HTERT RPE-1 (cell line): ENCODE measurements around the gene HOXB8.

Source experiments
- in situ Hi-C: fragments of 300-500 bp; cut with MboI; formaldehyde crosslinking; loops from 4 replicates; pipeline ENCODE4 v1.14.3; 2020; ENCODE audit warnings: low sequenced_read_pairs

The HOXB8 gene

DNA sequence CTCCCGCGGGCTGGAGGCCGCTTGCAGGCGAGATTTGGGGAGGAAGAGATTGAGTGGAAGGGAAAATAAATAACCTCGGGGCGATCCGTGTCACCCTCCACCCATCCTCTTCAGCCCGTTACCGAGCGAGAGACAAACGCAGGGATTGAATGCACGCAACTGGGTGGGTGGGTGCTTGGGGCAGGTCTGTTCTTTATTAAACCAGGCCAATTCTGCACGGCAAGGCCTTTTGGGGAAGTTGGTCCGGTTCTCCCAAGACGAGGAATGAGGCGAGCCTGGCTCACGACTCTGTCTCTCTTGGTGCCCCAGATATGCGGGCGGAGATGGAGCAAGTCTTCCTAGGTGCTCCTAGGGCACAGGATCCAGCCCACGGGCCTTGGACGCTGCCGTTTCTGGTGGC is 3.9 kb downstream of the HOXB8 start:
- in situ Hi-C loops, result no loop called here

DNA sequence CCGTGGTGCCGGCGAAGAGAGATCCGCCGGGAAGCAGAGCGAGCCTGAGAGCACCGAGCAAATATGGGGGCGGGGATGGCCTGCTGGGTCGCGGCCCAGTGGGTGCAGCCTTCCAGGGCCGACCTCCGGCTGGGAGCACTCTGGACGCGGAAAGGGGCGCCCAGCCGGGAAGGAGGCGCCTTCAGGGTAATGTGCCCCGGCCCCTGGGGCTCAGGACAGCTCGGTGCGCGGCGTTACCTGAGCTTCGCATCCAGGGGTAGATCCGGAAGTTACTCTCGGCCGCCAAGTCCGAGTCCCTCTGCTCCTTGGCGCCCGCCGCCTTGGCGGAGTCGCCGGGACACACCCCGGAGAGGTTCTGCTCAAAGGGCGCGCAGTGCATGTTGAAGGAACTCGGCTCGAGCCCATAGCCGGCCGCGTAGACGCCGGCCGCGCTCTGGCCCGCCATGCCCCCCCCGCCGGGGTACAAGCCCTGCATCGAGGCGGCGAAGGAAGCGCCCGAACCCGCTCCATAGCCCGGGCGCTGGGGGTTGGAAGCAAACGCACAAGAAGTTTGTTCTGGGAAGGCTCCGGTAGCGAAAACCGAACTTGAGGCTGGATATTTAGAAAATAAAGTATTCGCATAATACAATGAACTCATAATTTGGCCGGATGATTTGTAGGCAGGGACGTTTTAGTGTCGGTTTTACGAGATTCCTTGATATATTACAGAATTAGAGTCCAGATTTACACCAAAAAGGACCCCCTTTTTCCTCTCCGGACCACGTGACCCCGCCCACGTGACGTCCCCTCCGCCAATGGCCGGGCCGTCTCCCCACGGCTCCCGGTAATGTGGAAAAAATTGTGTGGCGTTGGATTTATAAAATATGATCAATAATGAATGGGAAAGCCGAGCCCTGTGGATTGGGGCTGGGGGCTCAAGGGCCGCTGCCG is 4.5 kb downstream of the HOXB8 start, which contains the start of gene HOXB7:
Gene HOXB7 (minus strand): TSS at position 736 of the 930 bp plus-strand sequence. CDS start 99 bp downstream, at position 637.
- in situ Hi-C loops, result no loop called here

DNA sequence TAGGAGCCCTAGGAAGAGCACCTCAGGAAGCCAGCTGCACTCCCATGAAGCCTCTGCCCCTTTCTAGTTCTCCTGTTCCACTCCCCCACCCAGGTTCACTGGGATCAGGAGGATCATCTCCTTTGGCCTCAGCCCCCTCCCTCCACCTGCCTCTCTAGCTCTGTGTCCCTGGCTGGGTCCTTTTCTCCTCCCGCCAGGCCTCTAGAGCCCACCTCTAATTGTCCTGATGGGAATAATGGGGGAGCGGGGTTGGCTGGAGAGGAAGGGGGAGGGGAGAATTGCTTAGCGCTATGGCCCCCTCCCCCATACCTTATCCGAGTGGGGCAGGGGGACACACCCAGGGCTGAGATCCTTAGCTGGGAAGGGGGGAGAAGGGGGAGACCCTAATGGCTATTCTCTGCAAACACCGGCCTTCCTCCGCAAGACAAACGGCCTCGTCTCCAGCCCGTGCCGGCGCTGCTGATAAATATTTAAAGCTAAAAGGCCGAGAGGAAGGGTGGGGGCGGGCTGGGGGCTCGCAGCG is 5.3 kb downstream of the HOXB8 start:
- in situ Hi-C loops, result no loop called here

DNA sequence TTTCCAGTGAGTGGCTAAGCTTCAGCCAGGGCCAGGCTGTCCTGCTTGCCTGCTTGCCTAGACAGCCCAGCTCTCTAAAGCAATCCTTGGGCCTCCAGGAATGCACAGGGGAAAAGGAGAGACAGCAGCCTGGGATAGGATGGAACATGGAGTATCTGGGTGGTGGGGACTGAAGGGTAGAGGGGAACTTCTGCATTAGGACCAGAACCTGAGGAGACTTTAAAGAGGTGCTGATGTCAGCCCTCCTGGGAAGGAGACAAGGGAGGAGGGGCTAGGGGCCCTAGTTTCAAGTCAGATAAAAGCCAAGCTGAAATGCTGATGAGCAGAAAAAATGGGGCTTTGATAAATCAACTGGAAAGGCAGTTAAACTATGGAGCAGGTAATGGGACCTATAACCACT is 6.1 kb downstream of the HOXB8 start:
- in situ Hi-C loops, result no loop called here

DNA sequence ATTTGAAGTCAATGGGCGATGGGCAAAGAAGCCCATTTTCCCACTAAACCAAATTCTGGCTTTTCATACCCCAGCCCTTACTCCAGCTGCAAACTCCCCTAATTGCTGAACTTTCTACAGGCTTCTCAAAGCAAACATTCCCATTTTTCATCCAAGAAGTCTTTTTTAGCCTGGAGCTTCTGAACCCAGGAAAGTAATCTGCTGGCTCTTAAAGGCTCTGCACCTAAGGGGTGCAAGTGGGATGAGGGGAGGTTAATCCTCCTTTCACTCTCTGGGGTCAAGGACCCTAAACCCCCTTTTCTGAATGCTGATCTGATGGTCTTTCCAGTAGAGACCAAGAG is 6.6 kb downstream of the HOXB8 start:
- in situ Hi-C loops, result no loop called here

DNA sequence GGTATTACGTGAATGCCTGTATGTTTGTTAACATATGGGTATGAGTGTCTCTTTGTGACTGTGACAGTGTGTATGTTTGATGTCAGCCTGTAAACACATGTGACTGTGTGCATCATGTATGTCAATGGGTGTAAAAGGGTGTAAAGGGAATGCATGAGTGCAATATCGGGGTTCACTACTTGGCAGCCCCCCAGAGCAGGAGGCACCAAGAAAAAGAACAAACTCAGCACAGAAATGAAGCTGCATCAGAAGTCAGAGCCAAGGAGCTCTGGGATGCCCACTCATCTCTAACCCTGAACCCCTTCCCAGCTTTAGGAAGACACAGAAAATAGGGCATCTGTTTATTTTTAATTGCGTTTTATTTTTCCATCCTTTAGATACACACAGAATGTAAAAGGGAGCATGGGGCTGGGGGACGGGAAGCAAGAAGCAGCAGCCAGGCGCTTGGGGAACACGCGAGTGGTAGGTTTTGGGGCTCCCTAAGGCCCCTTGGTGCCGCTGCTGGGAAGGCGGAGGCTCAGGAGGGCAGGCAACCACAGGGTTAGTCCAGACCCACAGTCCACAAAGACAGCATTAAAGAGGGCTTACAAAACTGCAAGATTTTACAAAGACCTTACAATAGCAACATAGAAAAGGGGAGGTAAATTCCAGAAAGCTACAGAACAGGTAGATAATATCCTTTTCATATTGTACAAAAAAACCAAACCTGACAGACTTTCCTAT is 8.0 kb downstream of the HOXB8 start:
- in situ Hi-C loops, result no loop called here

DNA sequence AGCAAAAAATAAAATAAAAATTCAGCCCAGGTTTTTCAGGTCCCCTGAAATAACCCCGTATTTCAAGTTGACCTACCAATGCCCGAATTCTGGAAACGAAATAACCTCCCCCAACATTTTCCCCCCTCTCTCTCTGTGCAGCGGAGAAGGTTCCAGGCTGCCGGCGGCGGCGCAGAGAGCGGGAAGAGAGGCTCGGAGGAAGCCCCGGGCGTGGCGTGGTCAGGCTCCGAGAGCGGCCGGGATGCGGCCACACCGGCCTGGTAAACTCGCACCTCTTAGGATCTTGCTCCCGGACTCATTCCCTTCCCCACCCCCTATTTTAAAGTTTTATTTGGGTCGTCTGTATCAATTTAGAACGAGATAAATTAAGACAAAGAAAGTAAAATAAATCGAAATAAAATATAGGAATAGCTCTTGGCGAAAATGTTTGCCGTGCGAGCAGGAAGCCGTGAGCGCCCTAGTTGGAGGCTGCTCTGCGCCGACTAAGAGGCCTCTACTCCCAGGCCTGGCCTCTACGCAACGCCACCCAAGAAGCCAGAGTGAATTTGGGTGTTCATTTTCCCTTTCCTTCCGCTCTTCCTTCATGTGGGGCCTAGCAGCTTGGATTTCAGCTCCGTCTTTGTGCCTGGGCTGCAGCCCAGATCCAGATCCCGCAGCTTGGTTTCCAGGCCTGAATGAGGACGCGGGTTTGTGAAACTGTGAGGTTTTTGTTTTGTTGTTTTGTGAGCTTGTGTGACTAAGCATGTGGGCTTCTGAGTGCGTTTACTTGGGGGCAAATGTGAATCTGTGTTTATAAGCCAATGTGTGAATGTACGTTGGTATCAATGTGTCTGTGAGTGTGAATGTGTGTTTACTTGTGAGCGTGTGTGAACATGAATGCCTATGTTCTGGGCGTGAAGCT is 8.9 kb downstream of the HOXB8 start:
- in situ Hi-C loops, result no loop called here

DNA sequence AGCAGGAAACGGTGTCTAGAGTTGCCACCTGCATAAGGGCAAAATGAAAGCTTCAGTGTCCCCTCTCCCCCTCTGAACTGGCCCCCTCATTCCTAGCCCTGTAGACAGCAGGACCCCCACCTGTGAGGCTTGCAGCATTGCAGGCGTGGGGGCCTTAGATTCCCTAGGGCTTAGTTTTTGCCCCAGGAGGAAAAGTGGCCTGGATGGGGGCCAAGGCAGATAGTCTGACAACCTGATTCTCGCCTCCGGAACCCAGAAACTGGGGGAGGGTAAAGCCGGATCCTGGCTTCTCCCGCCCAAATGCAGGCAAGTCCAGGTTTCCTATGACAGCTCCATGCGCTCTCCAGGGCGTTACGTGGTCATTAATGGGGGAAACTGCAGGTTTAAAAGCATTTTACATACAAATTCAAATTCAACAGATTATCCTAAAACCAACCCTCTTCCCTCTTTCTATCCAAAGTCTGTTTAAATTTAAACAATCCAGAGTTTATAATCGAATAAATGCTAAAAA is 9.6 kb downstream of the HOXB8 start:
- in situ Hi-C loops, result no loop called here

DNA sequence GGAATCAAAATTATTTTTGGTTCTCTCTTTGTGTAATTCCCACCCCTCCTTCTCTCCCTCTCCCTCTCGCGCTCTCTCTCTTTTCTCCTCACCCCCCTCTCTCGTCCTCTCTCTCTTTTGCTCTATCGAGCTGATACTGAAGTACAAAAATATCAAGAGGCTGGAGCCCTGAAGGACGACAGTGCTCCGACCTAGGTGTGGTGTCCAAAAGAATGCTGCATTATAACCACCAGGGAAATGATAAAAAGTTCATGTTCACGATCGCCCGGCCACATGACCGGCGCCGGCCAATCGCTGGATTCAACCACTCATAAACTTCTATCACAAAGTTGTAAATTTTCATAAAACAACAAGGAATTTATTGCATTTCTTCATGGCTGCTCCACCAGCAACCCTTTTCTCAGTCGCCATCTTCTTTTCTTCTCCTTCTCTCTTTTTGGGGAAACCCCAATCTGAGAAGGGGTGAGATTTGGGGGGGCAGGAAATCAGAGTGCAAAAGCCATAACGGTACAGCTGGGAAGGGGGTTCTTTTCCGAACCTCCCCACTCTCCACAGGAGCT is 10.2 kb downstream of the HOXB8 start, which contains the start of gene HOXB6:
Gene HOXB6 (minus strand): TSS at position 217 of the 560 bp plus-strand sequence. CDS start 6,836 bp downstream, outside the sequence.
- in situ Hi-C loops, result no loop called here

DNA sequence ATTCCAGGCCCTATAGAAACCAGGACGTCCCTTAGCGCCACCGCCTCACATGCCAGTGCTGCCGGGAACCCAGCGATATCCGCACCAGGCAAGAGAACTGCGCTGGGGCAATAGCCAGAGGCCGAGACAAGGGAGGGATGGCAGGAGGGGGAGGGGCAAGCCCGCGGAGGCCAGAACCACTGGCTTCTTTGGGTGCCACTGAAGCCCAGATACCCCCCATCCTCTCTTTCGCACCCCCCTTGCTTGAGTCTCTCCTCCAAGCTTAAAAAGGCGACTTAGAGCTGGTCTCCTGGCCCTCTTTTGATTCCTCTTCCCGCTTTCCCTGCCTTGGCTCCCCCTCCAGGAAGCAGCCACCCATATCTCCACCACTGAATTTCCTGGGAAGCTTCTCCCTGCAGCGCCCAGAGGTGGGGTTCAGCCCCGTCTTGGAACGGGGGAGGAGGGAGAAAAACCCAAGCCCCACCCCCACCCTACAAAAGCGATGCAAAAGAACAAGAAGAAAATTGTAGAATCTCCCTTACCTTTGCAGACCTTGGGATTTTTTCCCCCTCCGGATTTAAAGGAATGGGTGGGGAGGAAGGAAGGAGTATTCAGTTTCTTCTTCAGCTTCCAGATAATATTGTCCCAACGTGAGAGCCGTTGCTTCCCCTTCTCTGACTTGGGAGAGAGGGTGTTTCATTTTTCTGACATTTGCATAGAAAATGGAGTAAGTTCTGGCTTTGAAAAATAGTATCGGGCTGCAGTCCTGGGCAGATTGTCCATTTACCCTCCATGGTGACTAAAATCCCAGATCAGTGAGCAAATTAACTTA is 10.9 kb downstream of the HOXB8 start:
- in situ Hi-C loops, result no loop called here

DNA sequence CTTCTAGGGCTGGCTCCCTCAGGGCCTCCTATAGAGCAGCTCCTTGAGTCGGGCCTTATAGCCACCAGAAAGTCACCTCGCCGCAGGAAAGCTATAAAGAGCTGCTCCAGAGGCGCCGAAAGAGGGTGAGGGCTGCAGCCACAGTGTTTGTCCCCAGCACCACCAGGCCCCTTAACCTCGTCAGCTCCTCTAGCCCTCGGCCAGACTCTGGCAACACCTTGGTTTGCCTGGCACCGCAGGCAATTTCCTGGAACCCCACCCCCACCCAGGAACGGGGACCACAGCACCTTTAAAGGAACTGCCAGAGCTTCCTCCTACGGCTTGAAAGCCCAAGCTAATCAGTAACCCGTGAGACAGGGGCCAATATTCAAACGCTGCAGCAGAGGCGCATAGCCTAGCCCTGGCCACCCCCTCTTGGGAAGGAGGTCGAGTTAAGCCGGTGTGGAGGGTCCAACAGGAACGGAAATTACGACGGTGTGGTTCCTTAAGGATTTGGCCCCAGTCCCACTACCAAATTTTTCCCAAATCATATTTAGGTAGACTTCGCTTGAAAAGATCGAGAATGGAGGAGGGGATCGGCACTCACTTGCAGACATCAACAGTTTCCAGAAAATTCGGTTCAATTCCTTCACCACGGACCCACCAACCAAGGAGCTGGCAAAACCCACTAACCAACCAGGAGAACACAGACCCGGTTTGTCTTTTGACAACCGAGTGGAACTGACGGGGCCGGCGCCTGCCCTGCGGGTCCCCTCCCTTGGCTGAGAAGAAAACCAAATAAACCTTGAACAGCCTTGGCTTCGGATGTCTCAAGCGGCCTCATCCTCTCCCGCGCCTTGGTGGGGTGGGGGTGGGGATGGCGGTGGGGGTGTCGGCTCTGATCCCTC is 13.3 kb downstream of the HOXB8 start:
- in situ Hi-C loops, result no loop called here

DNA sequence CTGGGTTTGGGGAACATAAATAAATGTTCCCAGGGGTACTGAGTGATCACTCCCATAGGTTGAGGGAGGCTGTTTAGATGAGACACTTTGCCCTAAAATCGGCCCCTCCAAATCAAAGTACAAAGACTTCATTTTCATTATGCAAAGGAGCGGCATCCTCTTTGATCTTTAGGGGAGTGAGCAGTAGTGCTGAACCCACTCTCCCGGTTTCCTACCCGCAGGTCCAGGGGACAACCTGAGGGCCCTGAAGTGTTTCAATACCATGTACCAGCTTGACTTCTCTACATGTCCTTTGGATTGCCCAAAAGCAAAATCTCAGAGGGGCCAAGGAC is 13.9 kb downstream of the HOXB8 start:
- in situ Hi-C loops, result no loop called here

DNA sequence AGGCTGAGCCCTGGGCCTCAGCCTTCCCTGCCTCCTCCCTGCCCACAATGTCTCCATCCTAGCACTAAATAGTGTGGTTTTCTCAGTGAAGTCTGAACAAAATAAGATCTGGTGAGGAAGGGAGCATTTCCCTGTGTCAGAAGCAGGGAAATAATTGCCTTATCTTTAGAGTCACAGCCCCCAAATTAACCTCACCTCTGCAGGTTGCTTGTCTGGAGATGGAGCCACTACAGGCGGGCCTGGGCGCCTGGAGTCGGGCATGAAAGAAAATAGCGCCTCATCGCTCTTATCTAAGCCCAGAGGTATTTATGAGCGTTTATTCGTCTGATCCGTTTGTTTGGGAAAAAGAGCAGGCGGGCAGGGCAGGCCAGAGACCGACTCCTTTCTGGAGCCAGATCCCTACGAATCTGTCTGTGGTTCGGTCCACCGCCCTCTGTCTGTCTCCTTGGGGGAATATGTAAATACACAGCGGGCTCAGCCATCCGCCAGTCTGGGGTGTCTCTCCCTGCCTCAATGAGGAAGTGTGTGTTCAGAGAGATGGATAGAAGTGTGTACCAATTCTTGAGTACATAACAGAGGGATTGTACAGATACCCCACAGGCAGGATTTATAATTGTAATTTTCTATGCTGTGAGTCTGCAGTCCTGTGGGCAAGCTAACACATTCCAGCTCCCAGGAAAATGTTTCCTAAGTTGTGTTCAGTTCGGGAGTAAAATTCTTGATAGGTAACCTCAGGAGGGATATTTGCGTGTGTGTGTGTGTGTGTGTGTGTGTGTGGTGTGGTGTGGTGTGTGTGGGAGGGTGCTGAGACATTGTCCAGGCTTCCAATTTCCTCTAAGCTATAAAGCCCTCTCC is 14.6 kb downstream of the HOXB8 start:
- in situ Hi-C loops, result no loop called here

DNA sequence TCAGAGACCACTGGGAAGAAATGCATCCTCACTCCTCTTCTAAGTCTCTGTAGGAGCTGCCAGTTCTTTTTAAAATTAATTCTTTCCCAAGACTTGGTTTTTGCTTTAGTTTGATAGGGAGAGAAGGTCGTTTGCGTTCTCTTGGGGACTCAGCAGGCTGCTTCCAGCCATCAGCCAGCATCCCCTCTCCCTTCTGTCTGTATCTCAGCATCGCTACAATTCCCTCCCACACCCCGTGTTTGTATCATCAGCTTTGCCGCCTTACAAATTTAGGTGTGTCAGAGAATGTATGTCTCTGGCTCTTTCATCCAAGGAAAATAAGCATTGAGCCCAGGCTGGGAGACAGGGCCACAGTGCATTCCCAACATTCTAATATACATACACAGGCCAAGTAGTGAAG is 15.7 kb downstream of the HOXB8 start:
- in situ Hi-C loops, result no loop called here

DNA sequence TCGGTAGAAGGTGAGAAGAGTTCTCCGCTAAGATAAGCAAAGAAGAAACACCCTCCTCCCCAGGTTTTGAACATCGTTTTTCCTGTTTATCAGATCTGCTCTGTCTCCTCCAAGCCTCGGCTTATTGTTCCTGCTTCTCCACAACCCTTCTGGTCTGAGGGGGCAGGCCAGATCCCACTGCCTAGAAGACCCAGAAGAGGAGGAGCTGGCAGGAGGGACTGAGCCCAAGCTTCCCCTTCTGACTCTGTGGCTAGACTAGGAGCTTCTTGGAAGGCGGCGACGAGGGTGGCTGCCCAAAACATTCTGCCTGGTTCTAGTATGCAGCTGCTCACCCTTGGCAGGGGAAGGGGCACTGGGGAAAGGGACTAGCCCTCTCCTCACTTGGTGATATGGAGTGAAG is 16.4 kb downstream of the HOXB8 start:
- in situ Hi-C loops, result no loop called here

DNA sequence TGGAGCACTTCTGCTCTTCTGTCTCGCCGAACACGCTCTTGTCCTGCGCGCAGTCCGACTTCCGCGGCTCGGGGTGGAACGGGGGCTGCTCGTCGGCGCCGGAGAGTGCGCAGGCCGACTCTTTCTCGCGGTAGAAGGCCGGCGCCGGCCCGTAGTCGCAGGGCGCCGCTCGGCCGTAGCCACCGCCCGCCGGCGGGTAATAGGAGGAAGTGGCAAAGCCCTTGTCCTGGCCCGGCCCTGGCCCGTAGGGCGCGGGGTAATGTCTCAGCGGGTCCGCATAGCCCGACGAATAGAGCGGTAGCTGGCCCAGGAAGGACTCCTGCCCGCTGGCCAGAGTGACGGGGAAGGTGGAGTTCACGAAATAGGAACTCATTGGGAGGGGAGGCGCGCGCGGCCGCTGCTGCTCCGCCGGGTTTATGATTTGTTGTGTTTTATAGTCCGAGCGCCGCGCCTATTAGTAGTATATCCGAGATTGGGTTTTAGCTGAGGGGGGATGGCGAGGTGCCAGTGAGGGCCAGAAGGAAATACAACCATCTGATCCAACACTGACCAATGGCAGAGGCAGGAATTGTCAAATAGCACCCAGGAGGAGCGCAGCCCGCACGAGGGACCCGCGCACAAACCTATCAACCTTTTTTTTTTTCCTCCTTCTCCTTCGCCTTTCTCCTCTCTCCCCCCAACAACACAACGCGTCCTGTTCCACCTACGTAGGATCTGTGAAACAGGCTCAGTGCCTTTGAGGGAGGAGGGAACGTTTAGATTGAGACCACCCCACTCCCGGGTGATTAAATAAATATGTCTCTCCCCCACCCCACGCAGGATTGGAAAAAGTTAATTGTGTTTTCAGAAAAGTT is 17.1 kb downstream of the HOXB8 start:
- in situ Hi-C loops, result no loop called here

DNA sequence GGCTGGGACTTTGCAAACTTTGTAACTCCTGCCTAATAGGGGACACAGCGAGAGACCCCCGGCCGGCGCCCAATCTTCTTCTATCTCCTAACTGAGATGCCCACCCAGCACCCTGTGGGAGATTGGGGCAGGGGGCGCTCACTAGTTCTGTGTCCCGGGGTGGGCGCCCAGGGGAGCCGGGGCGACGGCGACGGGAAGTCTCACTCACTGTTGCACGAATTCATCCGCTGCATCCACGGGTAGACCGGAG is 17.6 kb downstream of the HOXB8 start:
- in situ Hi-C loops, result no loop called here
